Testis (tissue), 3 donors: ENCODE results near the gene SAPCD2. TPM values are rescaled to one million over a fixed set of nuclear protein-coding genes. Genes with fewer than 3 reads are reported as not detected.

Experiments used
- DNase-seq: peaks from one replicate; pipeline ENCODE4 v3.0.0-alpha.2; 2019
- H3K27ac ChIP-seq, 2 donors: fragments of 200-600 bp; sonication (generic); one replicate each; pipeline ENCODE4 v1.5.1; 2019
- H3K27me3 ChIP-seq: fragments of 200-600 bp; sonication (generic); one replicate; pipeline ENCODE4 v1.5.1; 2019
- H3K36me3 ChIP-seq: fragments of 200-600 bp; sonication (generic); one replicate; pipeline ENCODE4 v1.5.1; 2017; ENCODE audit warnings: low read depth; ENCODE audit errors: missing control alignments
- H3K4me1 ChIP-seq: fragments of 200-600 bp; sonication (generic); one replicate; pipeline ENCODE4 v1.5.1; 2019
- H3K4me3 ChIP-seq, 2 donors: fragments of 200-600 bp; sonication (generic); one replicate each; pipeline ENCODE4 v1.5.1; 2017 to 2019
- H3K9me3 ChIP-seq: fragments of 200-600 bp; sonication (generic); one replicate; pipeline ENCODE4 v1.5.1; 2017
- CTCF ChIP-seq, 3 experiments: fragments of 450-650 bp in 2 of 3; fragments of 200-600 bp in 1 of 3; sonication (generic) in 1 of 3; IDR thresholded peaks; one replicate each; pipeline ENCODE4 v1.5.1; 2016 to 2019; ENCODE audit warnings: antibody characterized with exemption in 3 of 3, mild to moderate bottlenecking in 2 of 3, moderate library complexity in 1 of 3
- POLR2A ChIP-seq: fragments of 450-650 bp; IDR thresholded peaks from one replicate; pipeline ENCODE4 v1.6.1; 2017; ENCODE audit warnings: antibody characterized with exemption, mild to moderate bottlenecking, moderate library complexity
- WGBS, 2 donors: methylation state at CpG; one replicate each; pipeline ENCODE4 v1.1.5; 2018; 5-methylcytosine and 5-hydroxymethylcytosine counted together
- intact Hi-C: fragments of 100-400 bp; cut with DNase I; formaldehyde crosslinking; loops from one replicate; pipeline ENCODE4 v1.15.1; 2023; ENCODE audit warnings: low total_unique reads
- polyA plus RNA-seq: library from polyadenylated mRNA; stranded (reverse); fragments of 350-450 nt; fragmentation: Illumina TruSeq; extraction: RNeasy Lipid Tissue Mini Kit (QIAGEN cat#74804); gene quantifications from one replicate; pipeline ENCODE4 v1.2.3, GENCODE V29; 2014; ENCODE audit warnings: low read depth, low replicate concordance; ENCODE audit not compliant: insufficient read depth
- total RNA-seq, 2 donors: library from RNA; depleted of rRNA; stranded (reverse); fragments of >200 nt; gene quantifications; one replicate each; pipeline ENCODE4 v1.2.3, GENCODE V29; 2016

SAPCD2 gene
- total and polyA plus RNA-seq, 3 donors from 2014 or later: 0.78 to 1.7 (median 1.4) TPM

- DNase-seq: no peak
- Histone ChIP-seq H3K27ac (no peak overlapping the region), H3K4me1 (peaks cover 6% of the 10 kb centered on the region), H3K36me3 (no peaks in the 10 kb centered on the region), H3K27me3 (no peaks in the 10 kb centered on the region), H3K4me3 (no peak overlapping the region), H3K9me3 (no peaks in the 10 kb centered on the region)
- TF ChIP-seq CTCF (IDR thresholded peaks at IDR 0.05): no peak
- no peak for TF ChIP-seq POLR2A
- 93 to 100% methylated on average over 1 to 38 of the region's 38 CpGs for WGBS, 2 donors
- intact Hi-C loops: loop anchor here (10.0 kb wide), 1 partner anchor 114 kb away; the partner anchor contains the start of genes CYSRT1, RNF208 and RNF224
These were observed 40.0 kb upstream of the SAPCD2 start for GRCh38 chr9:137110147-137110910.

- H3K27me3 ChIP-seq: no peaks in the 10 kb centered on the region
- no peak for DNase-seq
- no peak overlapping the region for H3K4me3 ChIP-seq
- intact Hi-C loops: loop anchor here (10.0 kb wide), 1 partner anchor 115 kb away; the partner anchor contains the start of genes CYSRT1, RNF208 and RNF224
- H3K27ac ChIP-seq: no peak overlapping the region
- 79 to 80% methylated on average over 11 to 34 of the region's 34 CpGs for WGBS, 2 donors
- no peaks in the 10 kb centered on the region for H3K36me3 ChIP-seq
- TF ChIP-seq CTCF (IDR thresholded peaks at IDR 0.05) (no peak), POLR2A (no peak)
- H3K4me1 ChIP-seq: no peaks in the 10 kb centered on the region
- no peaks in the 10 kb centered on the region for H3K9me3 ChIP-seq
These were observed 39.1 kb upstream of the SAPCD2 start for GRCh38 chr9:137109250-137110146.

GRCh38 chr9:137108608-137109249 is 38.4 kb upstream of the SAPCD2 start:
- 90 to 95% methylated on average over 12 to 27 of the region's 29 CpGs for WGBS, 2 donors
- Histone ChIP-seq H3K4me3 (no peak overlapping the region), H3K9me3 (no peaks in the 10 kb centered on the region), H3K27me3 (no peaks in the 10 kb centered on the region), H3K36me3 (no peaks in the 10 kb centered on the region), H3K27ac (no peak overlapping the region), H3K4me1 (no peaks in the 10 kb centered on the region)
- intact Hi-C loops: no loop called here
- DNase-seq: no peak
- TF ChIP-seq POLR2A (no peak), CTCF (IDR thresholded peaks at IDR 0.05) (no peak)

- Histone ChIP-seq H3K27me3 (no peaks in the 10 kb centered on the region), H3K4me1 (no peaks in the 10 kb centered on the region), H3K4me3 (no peak overlapping the region), H3K27ac (no peak overlapping the region), H3K9me3 (no peaks in the 10 kb centered on the region), H3K36me3 (no peaks in the 10 kb centered on the region)
- TF ChIP-seq CTCF (IDR thresholded peaks at IDR 0.05): no peak
- no peak for TF ChIP-seq POLR2A
- DNase-seq: no peak
- intact Hi-C loops: no loop called here
- 92 to 96% methylated on average over 6 to 17 of the region's 17 CpGs for WGBS, 2 donors
These were observed 37.6 kb upstream of the SAPCD2 start for GRCh38 chr9:137107982-137108381.
